Activated T-cell treated with anti-CD3 and anti-CD28 coated beads, Interleukin-2, amount 50 U/mL, for 24 hours (primary cell): ENCODE measurements around the gene BAG5.

Experiments used
- DNase-seq: peaks from one replicate; pipeline ENCODE4 v3.0.0-alpha.2; 2020
- H3K27ac Mint-ChIP-seq: 2 replicates; pipeline ENCODE4 v1.8.0; 2020; ENCODE audit warnings: mild to moderate bottlenecking, mixed read lengths
- H3K27me3 Mint-ChIP-seq: 2 replicates; pipeline ENCODE4 v1.8.0; 2020; ENCODE audit warnings: mixed read lengths
- H3K36me3 Mint-ChIP-seq: 2 replicates; pipeline ENCODE4 v1.8.0; 2020; ENCODE audit warnings: low read depth, mixed read lengths
- H3K4me1 Mint-ChIP-seq: 2 replicates; pipeline ENCODE4 v1.8.0; 2020; ENCODE audit warnings: low read depth, mixed read lengths
- H3K4me3 Mint-ChIP-seq: 2 replicates; pipeline ENCODE4 v1.8.0; 2020; ENCODE audit warnings: mild to moderate bottlenecking, moderate library complexity, mixed read lengths
- H3K9me3 Mint-ChIP-seq: 2 replicates; pipeline ENCODE4 v1.8.0; 2020; ENCODE audit warnings: mixed read lengths

Gene BAG5

DNA sequence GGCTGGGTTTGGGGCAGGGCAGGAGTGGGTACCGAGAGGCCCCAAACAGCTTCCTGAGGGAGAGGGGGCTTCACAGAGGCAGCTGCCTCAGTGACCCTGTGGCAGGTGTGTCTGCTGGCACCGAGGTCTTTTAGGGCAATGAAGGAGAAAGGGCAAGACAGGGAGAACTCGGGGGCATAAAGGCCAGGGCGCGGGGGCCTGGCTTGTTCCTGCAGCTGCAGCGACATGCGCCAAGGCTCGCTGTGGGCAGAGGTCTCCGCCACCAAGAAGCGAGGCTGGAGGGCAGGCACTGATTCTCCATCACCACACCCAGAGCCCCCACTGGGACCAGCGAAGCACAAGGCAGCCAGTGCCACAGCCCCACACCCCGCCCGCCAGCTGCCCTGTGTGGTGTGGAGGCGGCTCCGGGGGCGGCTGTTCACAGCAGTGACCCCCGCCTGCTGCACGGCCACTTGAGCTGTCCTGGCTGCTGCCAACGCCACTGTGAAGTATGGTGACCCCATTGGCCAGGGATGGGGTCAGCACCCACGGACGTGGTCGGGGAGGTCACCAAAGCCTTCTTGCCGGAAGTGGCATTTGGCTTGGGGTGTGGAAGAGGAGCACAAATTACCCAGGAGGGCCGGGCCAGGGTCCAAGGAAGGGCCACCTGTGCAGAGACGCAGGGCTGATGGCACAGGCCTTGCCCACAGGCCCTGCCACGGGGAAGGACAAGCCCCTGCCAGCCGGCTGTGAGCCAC lies 16.4 kb downstream of the BAG5 start:
- no peak for DNase-seq
- no peak overlapping the region for H3K27ac Mint-ChIP-seq
- H3K27me3 Mint-ChIP-seq = peaks cover 2% of the 10 kb centered on the region
- no peaks in the 10 kb centered on the region for H3K36me3 Mint-ChIP-seq
- H3K4me1 Mint-ChIP-seq = peaks cover 2% of the 10 kb centered on the region
- no peaks in the 10 kb centered on the region for H3K9me3 Mint-ChIP-seq
- H3K4me3 Mint-ChIP-seq = no peak overlapping the region

DNA sequence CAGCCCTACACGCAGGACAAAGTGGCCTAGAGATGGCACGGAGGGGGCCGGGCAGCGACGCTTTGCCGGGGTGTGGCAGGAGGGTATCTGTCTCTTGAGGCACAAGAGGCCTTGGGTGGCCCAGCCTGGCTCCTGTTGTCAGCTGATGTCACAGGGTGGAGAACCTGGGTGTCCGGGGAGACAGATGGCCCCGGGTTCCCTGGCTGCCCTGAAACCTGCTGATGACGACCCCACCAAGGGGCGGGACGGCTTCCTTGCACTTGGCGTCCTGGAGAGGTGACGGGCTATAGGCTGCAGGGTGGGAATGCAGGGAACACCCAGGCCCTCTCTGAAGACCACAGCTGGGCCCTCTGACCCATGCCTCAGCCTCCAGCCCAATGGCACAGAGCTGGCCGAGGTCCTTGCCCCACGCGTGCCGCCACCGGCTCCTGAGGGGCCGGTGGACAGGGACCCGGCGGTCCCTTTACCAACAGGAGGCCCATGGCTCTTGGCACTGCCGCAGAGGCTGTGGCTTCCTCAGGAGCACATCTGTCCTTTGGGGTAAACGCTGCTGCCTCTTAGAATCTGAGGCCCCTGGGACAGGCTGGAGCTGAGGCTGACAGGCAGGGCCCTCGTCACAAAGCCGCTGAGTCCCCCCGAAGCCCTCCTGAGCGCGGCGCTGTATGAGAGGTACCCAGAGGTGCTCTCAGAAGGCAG lies 17.1 kb downstream of the BAG5 start:
- H3K27me3 Mint-ChIP-seq = peaks cover 2% of the 10 kb centered on the region
- no peak overlapping the region for H3K27ac Mint-ChIP-seq
- no peak overlapping the region for H3K4me3 Mint-ChIP-seq
- peaks cover 2% of the 10 kb centered on the region for H3K4me1 Mint-ChIP-seq
- no peak for DNase-seq
- H3K9me3 Mint-ChIP-seq = no peaks in the 10 kb centered on the region
- no peaks in the 10 kb centered on the region for H3K36me3 Mint-ChIP-seq

DNA sequence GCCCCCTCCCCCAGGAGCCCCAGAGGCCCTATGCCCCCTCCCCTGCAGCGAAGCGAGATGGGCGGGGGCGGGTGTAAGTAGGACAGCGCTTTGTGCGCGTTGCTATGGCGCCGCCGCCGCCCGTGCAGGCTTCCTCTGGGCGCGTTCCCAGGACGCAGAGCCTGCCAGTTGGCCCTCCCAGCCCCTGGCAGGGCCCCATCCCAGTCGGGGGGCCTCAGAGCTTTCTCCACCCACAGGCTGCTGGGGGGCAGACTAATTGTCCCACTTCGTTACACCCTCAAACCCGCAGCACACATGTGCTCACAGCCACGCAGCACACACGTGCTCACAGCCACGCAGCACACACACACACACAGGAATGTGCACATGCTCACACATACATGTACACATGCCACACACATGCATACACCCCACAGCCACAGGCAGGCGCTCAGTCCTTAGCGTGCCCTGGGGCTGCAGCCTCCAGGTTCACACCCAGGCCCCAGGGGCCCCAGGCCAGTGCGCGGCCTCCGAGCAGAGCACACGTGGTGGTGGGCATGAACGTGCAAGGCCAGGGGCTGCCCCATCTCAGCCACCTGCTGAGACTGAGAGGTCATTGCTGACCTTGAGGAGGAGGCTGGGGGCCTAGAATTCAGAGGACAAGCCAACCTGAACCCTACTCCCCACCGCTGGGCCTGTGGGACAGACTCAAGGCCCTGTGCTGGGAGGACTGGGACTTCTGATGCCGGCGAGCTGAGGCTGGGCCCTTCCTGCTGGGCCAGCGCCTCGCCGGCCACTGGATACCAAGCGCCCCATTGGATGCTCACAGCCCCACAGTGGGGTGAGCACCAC lies 17.9 kb downstream of the BAG5 start:
- no peak overlapping the region for H3K27ac Mint-ChIP-seq
- no peak overlapping the region for H3K4me3 Mint-ChIP-seq
- peaks cover 2% of the 10 kb centered on the region for H3K4me1 Mint-ChIP-seq
- H3K36me3 Mint-ChIP-seq = no peaks in the 10 kb centered on the region
- H3K9me3 Mint-ChIP-seq = no peaks in the 10 kb centered on the region
- no peak for DNase-seq
- H3K27me3 Mint-ChIP-seq = peaks cover 2% of the 10 kb centered on the region

DNA sequence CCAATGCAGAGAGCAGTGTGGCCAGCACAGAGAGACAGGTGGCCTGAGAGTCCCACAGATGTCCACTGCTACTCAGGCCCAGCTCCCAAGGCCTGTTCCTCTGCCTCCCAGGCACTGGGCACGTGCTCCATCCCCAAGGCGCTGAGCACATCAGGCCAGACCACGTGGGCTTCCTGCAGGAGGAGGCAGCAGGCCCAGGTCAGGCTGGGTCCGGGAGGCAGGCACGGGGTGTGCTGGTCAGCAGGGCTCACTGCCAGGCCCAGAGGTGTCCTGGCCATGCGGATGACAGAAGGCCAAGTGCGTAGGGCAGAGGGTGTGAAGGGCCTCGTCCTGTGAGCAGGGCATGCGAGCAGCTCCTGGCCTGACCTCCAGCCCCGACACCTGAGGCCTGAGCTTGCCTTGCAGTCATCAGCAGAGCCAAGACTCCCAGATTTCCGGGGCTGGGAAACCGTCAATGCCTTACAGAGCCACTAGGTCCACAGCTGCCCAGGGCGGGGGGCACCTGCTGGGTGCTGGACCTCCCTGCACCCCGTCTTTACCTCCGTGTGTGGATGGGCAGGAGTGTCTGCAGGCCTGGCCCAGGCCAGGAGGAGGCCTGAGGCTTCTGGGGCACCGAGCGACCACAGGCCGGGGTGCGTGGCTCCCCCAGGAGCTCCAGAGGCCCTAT lies 18.6 kb downstream of the BAG5 start:
- no peak overlapping the region for H3K4me3 Mint-ChIP-seq

DNA sequence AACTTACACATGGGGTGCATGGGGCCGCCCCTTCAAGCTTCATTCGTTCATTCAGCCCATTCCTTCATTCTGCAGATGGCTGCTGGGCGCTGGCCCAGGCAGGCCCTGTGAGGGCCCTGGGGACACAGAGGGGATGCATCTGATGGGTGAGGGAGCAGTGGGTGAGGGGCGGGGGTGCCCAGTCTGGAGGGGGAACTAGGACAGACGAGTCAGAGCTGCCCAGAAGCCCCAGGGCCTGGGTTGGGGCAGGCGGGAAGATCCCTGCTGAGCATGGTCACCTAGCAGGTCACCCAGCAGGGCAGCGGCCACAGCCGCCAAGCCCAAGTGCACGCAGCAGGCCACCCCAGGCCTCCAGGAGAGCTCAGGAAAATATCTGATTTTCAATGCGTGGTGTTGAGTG lies 19.3 kb downstream of the BAG5 start:
- peaks cover 2% of the 10 kb centered on the region for H3K4me1 Mint-ChIP-seq
- H3K9me3 Mint-ChIP-seq = no peaks in the 10 kb centered on the region
- no peak overlapping the region for H3K4me3 Mint-ChIP-seq
- no peak overlapping the region for H3K27ac Mint-ChIP-seq
- peaks cover 2% of the 10 kb centered on the region for H3K27me3 Mint-ChIP-seq
- DNase-seq = no peak
- H3K36me3 Mint-ChIP-seq = no peaks in the 10 kb centered on the region

More for the DNA sequence above, 18.6 kb downstream of the BAG5 start:
- Mint-ChIP-seq H3K4me1 (peaks cover 2% of the 10 kb centered on the region), H3K27me3 (peaks cover 2% of the 10 kb centered on the region), H3K27ac (no peak overlapping the region), H3K36me3 (no peaks in the 10 kb centered on the region), H3K9me3 (no peaks in the 10 kb centered on the region)
- DNase-seq = no peak

DNA sequence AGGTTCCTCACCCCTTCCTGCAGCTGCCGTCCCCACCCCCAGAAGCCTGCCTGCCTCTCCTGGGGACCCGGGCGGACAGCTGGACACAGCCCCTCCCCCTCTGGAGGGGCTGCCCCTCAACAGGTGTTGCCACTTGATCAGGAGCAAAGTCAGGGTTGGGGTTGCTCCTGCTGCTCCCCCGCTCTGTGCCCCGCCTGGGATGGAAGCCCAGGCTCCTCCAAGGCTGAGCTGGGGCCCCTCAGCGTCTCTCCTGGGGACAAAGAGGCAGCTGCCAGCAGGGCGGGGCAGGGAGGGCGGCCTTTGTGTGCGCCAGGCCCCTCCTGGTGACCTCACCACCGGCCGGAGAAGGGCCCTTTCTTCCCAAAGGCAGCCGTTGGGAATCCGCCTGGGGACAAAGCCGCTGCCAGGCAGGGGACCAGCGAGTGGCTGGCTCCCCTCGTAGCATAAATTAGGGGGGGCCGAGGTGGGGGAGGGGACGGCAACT lies 19.8 kb downstream of the BAG5 start:
- H3K4me1 Mint-ChIP-seq = peaks cover 2% of the 10 kb centered on the region
- H3K9me3 Mint-ChIP-seq = no peaks in the 10 kb centered on the region
- H3K27ac Mint-ChIP-seq = no peak overlapping the region
- peaks cover 2% of the 10 kb centered on the region for H3K27me3 Mint-ChIP-seq
- H3K36me3 Mint-ChIP-seq = no peaks in the 10 kb centered on the region
- no peak overlapping the region for H3K4me3 Mint-ChIP-seq
- no peak for DNase-seq

DNA sequence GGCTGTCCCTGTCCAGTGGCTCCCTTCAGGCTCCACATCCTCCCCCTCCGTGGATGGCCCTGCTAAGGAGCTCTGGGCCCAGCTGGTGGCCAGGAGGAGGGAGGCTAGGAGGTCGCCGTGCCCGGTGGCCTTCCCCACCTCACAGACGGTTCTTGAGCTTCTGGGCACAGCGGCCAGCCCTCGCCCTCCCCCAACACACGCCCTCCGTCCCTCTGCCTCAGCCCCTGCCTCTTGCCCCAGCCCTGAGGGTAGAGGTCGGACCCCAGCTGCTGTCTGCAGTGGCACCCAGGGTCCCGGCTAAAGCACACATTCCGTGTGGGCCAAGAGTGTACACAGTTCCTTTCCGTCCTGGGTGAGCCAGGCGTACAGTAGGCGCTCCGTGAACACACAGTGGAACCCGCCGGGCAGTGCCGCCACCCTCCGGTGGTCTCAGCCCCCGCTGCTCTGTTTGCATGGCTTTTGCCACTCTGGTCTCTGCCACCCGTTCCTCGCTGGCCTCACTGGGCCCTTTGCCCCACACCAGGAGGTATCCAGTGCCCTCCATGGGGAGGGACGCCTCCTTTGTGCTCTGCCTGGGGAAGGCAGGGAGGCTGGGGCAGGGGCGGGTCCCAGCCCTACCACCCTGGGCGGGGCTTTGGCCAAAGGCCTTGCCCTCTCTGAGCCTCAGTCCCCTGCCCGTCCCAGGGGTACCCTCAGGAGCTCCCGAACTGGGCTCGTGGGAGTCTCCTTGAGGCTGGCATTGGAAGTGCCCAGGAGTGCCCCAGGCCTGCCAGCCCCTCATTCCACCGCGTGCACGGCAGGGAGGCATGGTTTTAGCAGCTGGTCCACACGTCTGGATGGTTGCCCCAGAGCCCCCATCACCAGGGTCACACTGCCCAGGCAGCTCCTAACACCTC lies 20.5 kb downstream of the BAG5 start:
- Mint-ChIP-seq H3K36me3 (no peaks in the 10 kb centered on the region), H3K4me1 (peaks cover 2% of the 10 kb centered on the region), H3K27ac (no peak overlapping the region), H3K4me3 (no peak overlapping the region), H3K27me3 (peaks cover 2% of the 10 kb centered on the region), H3K9me3 (no peaks in the 10 kb centered on the region)
- peak; percentile 30 for DNase-seq

DNA sequence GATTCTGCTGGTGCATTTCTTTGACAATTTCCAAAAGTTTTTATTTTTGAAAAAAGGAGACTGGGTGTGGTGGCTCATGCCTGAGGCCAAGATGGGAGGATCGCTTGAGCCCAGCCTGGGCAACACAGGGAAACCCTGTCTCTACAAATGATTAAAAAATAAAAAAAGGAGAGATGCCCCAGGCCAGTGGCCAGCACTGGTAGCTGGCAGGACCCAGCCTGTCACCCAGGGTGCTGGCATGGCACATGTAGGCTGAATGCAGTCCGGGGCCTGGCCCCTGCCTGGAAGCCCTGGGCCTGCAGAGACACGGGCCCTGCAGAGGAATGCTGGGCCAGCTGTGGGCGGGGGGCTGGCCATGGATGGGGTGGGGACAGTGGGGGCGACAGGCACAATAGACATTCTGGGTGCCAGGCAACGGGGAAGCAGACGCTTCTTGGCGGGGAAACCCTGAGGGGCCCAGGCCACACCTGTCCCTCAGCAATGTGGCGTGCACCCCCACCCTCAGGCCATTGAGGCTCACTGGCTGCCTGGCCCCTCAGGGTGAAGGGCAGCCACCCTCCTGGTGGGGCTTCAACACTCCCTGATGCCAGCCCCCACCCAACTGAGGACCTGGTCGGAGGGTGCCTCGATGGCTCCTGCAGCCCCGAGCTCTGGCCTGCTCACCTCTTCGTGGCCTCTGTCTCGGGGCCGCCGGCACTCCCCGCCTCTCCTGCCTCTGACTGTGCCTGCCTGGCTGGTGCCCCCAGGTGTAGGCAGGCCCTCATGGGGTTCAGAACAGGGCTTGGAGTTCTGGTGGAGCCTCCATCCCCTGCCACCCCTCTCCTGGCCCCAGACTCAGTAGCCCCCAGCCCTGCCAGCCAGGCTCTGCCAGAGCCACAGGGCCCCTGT lies 21.4 kb downstream of the BAG5 start:
- peak; percentile 38 for DNase-seq
- H3K9me3 Mint-ChIP-seq = no peaks in the 10 kb centered on the region

DNA sequence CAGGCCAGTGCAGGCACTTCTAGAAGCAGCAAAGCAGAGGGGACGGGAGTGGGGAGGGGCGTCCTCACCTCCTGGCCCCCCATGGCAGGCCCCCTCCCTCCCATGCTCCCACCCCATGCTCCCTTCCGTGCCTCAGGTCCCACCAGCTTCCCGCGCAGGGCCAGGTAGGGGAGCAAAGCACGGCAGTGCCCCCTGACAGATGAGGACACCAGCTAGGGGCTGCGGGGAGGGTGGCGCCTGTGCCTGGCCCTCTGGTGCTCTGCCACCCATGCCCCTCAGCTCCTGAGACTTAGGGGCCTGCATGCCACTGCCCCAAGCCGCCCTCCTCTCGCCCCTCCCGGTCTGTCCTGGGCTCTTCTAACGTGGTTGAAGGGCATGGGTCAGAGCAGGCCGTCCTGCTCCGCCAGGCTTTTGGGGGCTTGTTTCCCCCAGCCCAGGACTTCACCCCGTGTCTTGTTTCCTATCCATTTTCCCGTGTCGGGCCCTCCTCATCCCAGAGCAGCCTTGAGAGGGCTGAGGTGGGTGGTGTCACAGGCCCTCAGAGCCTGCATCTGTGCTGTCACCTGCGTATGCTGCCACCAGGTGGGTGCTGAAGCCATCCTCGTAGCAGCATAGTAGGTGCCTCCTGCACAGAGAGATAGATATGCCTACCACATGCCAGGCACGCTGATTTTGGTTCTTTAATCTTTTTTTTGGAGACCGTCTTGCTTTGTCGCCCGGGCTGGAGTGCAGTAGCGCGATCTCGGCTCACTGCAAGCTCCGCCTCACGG lies 23.2 kb downstream of the BAG5 start:
- no peaks in the 10 kb centered on the region for H3K4me1 Mint-ChIP-seq
- peak; percentile 48 for DNase-seq
- no peaks in the 10 kb centered on the region for H3K9me3 Mint-ChIP-seq
- peaks cover 2% of the 10 kb centered on the region for H3K27me3 Mint-ChIP-seq
- H3K27ac Mint-ChIP-seq = peak overlapping the region; percentile 40
- H3K36me3 Mint-ChIP-seq = peaks cover 11% of the 10 kb centered on the region
- no peak overlapping the region for H3K4me3 Mint-ChIP-seq

More for the DNA sequence above, 21.4 kb downstream of the BAG5 start:
- Mint-ChIP-seq H3K27ac (no peak overlapping the region), H3K27me3 (peaks cover 2% of the 10 kb centered on the region), H3K4me3 (no peak overlapping the region), H3K4me1 (no peaks in the 10 kb centered on the region), H3K36me3 (peaks cover 2% of the 10 kb centered on the region)

DNA sequence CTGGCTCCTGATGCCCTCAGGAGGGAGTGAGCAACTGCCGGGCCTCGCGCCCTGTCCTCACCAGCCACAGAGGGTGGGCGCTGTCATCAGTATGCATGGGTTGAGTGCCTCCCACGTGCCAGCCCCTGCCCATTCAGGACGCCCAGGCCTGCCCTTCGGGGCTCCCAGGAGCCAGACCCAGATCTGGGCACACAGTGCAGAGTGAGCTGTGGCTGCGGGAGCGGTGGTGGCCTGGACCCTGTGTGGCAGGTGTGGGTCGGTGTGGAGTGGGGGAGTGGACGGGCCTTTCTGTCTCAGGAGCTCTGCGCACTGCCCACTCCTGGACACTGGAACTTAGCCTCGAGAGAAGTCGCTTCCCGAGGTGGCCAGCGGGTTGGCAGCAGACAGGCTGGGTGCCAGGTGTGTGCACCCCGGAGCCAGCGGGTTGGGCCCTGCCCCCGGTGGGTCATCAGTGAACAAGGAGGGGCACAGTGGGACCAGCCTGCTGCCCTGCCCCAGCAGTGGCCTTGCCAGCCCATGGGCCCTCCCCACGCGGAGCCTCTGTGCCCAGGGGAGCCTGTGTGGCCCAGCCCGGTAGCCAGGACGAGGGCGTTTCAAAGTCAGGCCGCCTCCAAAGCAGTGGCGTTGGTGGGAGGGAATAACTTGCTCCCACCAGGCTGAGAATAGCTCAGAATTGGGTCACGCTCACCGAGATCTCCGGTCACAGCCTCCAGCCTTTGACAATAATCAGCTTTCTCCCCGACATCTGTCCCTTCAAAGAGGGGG lies 24.0 kb downstream of the BAG5 start:
- Mint-ChIP-seq H3K27me3 (peaks cover 2% of the 10 kb centered on the region), H3K9me3 (no peaks in the 10 kb centered on the region), H3K27ac (no peak overlapping the region), H3K4me3 (no peak overlapping the region), H3K36me3 (peaks cover 18% of the 10 kb centered on the region), H3K4me1 (no peaks in the 10 kb centered on the region)
- peak; percentile 43 for DNase-seq

DNA sequence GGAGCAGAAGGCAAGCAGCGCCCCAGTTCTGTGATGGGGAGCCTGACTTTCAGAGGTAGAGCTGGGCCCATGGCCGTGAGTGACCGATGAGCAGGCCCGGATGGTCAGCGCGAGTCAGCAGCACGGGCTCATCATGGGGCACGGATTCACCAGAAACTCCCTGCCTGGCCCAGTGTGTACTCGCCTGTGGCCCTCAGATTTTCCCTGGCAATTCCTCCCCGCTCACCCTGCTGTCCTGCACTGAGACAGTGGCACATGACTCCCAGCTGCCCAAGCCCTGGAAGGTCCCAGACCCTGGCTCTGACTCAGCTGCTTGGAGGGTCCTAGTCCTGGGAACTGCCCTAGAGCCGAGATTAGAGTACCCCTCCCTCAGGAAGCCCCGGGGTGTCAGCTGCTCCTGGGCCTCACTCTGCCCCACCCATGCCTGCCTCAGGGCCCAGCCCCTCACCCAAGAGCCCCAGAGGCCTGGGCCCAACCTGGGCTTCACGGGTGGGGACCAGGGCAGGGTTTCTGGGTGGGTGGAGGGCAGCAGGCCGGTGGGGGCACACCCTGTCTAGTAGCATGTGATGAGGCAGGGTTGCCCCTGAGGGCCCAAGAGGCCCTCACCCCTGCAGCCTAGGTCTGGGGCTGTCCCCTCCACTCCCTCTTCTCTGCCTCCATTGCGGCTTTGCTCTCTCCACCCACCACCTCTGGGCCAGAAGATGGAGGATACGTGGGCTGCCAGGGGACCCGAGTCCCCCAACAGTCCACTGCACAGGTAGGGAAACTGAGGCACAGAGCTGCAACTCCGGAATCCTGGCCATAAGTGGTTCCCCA lies 25.1 kb downstream of the BAG5 start:
- H3K9me3 Mint-ChIP-seq = no peaks in the 10 kb centered on the region
- peak; percentile 39 for DNase-seq
- H3K4me1 Mint-ChIP-seq = no peaks in the 10 kb centered on the region
- peaks cover 20% of the 10 kb centered on the region for H3K36me3 Mint-ChIP-seq
- H3K4me3 Mint-ChIP-seq = no peak overlapping the region
- H3K27me3 Mint-ChIP-seq = peaks cover 2% of the 10 kb centered on the region
- no peak overlapping the region for H3K27ac Mint-ChIP-seq
